NCI-H748 treated with DMSO at 0.1 percent for 48 hours (cell line): ENCODE measurements around the gene HIP1.
A peak's percentile ranks its signal among the peaks of the same experiment; 100 is the strongest.

Source experiments
- DNase-seq: peaks from one replicate; lab custom pipeline; 2025; lab: John Stamatoyannopoulos, UW

HIP1 gene

DNA sequence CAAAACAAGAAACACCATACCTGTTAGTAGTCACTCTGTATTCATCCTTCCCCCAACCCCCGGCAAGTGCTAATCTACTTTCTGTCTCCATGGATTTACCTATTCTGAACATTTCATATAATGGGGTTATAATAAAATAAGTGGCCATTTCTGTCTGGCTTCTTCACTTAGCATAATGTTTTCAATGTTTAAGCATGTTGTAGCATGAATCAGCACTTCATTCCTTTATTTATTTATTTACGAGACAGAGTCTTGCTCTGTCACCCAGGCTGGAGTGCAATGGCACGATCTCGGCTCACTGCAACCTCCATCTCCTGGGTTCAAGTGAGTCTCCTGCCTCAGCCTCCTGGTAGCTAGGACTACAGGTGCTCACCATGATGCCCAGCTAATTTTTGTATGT lies 69.2 kb downstream of the HIP1 start:
- DNase-seq, result no peak

DNA sequence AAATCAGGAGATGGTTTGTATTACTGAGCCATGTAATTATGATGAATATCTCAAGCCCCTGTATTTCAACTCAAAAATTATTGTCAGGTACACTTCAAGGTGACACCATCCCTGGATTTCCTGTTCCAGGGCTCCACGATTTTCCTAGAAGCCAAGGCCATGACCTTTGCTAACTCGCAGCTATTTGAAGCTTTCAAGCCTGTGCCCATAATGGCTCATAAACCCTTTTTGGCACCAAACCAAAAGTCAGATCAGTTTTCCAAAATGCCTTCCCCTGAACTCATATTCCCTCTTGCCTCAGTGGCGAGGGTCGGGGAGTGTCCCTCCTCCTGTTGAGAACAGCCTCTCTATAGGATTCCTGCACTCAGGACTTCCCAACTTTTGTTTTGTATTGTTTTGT lies 70.8 kb downstream of the HIP1 start:
- no peak for DNase-seq

DNA sequence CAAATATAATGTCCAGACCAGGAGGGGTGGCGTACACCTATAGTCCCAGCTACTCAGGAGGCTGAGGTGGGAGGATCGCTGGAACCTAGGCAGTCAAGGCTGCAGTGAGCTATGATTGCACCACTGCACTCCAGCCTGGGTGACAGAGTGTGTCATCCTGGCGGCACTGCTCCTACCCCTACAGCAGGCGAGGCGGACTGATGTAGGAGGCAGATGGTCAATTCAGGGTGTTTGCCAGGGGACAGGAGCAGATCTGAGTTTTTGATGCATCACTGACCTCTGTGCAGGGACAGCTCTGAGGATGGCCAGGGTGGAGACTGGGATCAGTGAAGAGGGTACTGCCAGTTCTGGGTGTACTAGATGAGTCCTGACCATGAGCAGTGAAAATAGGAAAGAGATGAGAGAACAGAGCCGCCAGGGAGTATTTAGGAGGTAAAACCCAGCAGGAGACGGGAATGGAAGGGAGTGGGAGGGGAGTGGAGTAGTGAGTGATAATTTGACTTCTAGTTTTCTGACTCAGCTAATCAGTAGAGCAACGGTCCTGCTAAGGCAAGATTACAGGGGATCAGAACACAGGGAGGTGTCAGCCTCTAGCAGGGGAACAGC lies 75.3 kb downstream of the HIP1 start:
- DNase-seq, result no peak

DNA sequence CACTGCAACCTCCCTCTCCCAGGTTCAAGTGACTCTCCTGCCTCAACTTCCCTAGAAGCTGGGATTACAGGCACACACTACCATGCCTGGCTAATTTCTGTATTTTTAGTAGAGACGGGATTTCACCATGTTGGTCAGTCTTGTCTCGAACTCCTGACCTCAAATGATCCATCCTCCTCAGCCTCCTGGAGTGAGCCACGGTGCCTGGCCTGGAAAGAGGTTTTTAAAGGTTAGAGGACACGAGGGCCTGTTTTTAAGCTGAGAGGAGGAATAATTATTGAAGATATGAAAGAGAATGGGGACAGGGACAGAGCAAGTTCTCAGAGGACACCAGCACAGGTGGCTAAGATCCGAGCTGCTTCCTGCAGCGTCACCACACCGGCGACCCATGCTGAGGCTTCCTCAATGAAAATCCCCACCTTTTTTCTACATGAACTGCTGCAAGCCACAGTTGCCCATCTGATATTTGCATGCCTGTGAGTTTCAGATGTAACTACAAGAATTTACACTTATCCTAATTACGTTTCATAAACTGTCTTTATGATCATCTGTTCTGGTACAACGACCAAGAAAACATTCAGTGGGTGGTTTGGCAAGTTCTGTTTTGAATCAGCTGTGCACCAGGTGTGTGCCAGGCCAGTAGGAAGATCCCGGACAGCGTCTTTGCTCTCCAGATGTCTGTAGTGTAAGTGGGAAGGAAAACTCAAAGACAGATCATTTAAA lies 76.0 kb downstream of the HIP1 start:
- no peak for DNase-seq

DNA sequence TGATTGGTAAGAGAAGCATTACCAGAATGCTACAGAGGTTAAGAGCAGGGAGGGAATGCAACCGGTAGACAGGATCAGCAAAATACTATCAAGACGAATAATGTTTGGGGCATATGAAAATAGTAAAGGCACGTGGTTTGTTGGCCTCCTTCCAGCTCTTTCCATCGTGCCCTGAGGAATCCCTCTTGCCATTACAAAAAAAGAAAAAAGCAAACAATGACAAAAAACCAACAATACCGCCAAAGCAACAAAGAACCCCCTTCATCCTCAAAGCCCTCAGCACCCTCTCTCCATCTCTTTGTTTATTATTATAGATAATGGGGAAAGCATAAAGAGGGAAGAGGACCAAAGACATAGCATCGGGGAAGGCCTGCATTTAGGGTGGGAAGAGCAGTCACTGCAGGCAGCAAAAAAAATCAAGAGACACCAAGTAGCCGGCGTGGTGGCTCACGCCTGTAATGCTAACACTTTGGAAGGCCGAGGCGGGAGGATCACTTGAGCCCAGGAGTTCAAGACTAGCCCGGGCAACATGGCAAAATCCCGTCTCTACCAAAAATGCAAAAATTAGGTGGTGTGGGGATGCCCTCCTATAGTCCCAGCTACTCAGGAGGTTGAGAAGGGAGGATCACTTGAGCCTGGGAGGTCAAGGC lies 78.0 kb downstream of the HIP1 start:
- DNase-seq, result no peak

DNA sequence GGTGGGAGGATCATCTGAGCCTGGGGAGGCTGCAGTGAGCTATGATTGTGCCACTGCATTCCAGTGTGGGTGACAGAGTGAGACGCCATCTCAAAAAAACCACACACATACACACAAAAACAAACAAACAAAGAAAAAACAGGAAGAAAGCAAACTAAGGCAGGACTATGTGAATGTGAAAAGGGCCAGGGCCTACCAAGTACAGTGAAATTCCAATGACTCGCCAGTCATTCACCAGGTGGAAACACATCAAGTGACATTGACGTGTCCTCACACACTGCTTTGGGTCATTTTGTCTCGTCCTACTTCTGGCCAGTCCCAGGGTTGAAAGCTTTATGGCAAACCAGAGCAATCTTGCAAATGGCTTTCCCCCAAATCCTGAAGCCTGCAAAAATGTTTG lies 79.9 kb downstream of the HIP1 start:
- no peak for DNase-seq

DNA sequence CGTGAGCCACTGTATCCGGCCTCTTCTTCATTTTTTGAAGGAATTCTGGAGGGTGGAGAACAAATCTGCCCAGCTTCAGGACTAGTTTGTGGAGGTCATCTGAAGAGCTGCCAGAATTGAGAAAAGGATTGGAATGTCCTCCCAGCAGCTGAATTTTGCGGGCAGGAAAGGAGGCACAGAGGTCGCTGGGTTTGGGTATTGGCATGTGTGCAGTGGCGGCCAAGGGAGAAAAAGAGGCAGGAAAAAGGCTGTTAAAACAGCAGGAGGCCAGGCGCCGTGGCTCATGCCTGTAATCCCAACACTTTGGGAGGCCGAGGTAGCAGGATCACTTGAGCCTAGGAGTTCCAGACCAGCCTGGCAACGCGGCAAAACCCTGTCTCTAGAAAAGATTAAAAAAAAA lies 80.4 kb downstream of the HIP1 start:
- DNase-seq, result no peak

DNA sequence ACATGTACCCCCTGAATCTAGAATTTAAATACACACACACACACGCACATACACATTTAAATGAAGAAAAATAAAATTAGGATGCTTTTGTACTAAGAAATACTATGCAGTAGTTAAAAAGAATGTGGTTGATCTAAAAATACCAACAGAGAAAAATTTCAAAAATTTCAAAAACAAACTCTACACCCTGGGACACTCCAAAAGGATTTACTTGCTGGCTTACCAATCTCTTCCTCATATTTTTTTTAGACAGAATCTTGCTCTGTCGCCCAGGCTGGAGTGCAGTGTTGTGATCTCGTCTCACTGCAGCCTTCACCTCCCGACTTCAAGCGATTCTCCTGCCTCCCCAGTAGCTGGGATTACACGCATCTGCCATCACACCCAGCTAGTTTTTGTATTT lies 80.9 kb downstream of the HIP1 start:
- DNase-seq, result no peak

DNA sequence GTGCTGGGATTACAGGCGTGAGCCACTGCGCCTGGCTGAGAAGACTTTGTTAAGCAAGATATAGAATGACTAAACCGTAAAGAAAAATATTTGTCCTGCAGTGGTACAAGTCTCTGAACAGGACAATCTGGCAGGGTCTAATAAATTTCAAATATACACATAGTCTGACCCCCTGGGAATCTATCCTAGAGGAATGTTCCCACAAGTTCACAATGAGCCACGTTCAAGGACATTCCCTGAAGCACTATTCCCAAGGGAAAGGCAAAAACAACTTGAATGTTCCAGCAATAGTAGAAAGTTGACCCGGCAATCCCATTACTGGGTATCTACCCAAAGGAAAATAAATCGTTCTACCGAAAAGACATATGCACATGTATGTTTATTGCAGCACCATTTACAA lies 82.0 kb downstream of the HIP1 start:
- no peak for DNase-seq

DNA sequence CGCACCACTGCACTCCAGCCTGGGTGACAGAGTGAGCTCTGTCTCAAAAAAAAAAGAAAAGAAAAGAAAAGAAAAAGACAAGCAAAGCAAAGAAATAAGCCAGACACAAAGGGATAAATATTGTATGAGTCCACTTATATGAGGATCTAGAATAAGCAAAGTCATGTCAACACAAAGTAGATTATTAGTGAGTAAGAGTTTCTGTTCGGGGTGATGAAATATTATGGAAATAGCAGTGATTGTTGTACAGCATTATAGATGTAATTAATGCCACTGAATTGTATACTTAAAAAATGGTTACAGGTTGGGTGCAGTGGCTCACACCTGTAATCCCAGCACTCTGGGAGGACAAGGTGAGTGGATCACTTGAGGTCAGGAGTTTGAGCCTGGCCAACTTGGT lies 83.2 kb downstream of the HIP1 start:
- no peak for DNase-seq

DNA sequence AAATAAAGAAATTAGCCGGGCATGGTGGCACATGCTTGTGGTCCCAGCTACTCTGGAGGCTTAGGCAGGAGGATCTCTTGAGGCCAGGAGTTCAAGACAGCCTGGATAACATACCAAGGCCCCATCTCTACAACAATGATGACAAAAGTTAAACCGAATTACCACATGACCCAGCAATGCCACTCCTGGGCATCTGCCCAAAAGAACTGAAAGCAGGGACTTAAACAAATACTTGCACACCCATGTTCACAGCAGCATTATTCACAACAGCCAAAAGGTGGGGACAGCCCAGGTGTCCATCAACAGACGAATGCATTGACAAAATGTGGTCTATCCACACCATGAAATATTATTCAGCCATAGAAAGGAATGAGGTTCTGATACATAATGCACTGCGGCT lies 83.9 kb downstream of the HIP1 start:
- no peak for DNase-seq

DNA sequence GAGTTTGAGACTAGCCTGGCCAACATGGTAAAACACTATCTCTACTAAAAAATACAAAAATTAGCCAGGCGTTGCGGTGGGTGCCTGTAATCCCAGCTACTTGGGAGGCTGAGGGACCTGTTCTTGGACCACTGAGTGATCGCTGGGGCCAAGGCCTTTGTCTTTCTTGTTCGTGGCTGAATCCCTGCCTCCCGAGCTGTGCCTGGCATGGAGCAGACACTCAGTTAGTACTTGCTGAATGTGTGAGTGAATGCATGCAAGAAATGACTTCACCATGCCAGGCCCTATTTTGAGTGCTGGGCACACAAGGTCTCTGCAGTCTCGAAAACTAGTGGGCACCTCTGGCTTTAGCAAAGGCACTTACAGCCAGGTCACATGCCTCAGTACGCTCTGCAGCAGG lies 85.1 kb downstream of the HIP1 start:
- no peak for DNase-seq

DNA sequence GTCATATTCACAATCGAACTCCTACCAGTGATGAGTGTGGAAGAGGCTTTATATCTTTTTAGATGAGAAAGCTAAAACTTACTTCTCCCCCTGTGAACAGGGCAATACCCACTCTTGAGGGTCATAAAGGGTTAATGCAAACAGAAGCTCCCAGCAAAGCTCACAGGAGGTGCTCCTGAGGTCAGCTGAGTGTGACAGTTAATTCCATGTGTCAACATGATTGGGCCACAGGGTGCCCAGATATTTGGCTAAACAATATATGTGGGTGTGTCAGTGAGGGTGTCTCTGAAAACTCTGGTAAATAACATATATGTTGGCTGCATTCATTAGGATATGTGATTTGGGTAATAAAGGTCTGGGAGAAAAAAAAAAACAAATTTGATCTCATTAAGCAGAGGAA lies 86.0 kb downstream of the HIP1 start:
- DNase-seq, result no peak

DNA sequence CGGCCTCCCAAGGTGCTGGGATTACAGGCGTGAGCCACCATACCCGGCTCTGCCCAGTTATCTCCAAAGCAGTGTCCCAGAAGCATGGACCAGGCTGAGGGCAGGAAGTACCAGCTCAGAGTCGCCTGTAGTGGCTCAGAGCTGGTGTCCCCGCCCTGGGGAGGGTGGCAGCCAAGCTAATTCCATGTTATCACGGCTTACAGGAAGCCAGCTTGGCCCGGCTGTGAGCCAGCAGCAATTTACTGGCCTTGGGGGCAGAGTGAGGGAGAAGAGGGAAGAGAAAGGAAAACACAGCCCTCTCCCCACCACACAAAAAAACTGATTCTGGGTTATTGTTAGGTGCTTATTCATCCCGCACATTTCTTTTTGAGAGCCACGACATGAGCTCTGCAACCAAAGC lies 88.1 kb downstream of the HIP1 start:
- no peak for DNase-seq

DNA sequence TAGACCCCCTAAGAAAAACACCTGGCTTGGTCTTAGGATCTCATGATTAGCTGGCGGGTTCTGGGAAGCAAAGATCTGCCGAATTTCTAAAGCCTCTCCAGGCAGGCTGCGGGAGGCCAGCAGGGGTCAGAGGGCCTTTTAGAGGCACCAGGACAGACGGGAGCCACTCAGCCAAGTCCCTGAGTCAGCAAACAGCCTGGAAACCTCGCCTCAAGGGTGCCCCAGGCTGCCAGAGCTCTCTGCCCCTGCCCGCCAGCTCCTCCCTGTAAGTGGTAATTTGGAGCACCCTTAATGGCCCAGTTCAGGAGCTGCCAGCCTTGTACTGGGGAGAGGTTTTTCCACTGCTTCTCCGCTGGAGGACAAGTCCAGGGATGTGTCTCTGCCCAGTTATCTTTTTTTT lies 88.7 kb downstream of the HIP1 start:
- DNase-seq, result no peak

DNA sequence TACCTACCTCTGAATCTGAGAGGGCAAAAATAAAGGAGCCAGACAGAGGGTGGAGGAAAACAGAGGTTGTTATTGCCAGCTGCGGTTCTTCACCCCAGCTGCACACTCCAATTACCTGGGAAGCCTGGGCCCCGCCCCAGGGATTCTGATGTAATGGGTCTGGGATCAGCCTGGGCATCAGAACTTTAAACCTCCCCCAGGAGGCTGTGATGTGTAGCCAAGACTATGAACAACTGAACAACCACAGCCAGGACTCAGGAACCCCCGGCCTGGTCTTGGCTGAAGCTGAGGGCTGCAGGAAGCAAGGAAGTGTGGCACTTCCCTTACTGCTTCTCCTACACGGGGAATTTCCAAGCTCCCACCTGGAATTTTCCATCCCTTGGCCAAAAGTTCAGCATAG lies 89.3 kb downstream of the HIP1 start:
- DNase-seq, result no peak

DNA sequence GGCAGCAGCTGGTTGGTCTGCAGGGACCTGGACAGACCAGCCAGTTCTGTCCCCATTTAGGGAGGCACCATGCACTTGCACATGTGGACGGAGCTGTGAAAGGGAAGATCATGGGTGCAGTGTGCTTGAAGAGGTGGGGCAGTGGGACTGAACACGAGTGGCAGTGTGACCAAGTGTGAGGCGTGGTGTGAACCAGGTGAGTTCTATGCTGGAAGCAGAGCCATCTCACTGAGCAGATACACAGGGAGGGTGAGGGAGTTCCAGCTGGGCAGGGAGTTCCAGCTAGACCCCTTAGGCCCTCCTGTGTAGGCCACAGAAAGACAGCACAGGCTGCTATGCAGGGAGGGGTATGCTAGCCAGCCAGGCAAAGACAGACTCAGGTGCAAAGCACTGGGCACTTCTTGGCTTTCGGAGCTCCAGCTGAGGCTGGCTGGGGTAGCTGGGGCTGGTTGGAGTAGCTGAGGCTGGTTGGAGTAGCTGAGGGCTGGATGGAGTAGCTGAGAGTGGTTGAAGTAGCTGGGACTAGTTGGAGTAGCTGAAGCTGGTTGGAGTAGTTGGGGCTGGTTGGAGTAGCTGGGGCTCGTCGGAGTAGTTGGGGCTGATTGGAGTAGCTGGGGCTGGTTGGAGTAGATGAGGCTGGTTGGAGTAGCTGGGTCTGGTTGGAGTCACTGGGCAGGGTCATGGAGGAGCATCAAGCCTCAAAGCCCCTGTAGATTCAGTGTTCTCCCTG lies 90.9 kb downstream of the HIP1 start:
- DNase-seq, result no peak

DNA sequence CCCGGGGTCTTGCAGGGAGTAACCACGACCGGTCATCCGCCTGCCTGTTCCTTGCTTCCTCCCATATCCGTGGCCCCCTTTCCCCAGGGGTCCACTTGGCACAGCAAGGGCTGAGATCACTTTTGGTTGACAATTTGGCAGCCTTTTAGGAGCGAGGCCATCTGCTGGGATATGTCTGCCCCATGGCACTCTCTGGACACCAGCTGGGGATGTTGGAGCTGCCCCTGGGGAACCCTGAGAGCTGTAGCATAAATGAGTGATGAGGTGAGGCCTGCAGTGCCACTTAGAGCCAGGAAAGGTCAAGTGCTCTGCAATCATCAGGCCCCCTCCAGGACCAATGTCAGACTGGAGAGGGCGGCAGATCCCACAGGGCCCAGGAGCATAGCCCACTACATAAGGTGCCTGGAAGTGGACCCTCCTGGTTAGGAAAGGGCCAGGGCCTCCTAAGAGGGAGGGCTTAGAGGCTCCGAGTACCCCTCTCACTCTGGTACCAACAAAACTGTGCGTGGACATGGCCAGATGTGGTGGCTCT lies 92.1 kb downstream of the HIP1 start:
- DNase-seq, result no peak

DNA sequence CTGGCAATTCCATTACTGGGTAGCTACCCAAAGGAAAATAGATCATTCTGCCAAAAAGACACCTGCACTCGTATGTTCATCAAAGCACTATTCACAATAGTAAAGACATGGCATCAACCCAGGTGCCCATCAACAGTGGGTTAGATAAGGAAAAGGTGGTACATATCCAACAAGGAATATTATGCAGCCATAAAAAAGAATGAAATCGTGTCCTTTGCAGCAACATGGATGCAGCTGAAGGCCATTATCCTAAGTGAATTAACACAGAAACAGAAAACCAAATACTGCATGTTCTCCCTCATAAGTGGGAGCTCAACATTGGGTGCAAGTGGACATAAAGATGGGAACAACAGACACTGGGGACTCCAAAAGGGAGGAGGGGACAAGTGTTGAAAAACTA lies 93.2 kb downstream of the HIP1 start:
- DNase-seq, result no peak

DNA sequence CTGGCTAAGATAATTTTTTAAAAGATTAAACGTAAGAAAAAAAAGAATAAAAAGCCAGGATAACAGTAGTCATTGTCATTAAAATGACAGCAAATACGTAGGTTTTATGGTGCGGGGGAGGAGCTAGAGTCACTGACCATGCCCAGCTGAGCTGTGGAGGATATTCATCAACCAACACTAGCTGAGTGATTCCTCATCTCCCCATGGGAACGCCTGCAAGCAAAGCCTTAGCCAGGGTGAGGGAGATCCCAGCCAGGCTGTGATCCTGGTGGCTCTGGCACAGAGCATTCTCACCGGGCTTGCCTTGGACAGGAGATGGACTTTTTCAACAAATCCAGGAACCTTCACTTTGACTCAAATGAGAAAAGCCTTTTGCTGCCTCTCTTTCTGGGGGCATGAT lies 94.2 kb downstream of the HIP1 start:
- no peak for DNase-seq

DNA sequence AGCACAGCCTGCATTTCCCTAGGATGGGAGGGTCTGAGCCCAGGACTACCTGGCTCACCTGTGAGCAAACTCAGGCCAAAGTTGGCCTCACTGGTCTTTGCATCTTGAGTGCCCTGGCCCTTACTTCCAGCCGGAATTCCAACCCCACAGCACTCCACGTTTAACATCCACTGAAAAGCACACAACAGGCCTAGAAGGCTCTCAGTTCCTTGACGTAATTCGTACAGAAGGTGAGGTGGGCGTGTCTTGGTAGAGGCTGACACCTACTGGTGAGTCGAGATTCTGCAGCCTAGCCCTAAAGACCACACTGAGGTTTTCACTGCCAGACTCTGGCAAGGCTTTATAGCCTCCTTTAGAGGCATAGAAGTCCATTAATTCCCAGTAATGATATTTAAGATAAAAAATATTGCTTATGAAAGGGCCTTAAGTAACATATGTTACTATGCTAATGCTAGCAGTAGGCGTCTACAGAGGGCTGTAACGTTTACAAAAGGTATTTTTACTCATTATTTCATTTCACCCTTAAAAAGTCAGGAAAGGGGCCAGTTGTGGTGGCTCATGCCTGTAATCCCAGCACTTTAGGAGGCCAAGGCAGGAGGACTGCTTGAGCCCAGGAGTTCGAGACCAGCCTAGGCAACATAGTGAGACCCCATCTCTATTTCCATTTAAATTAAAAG lies 95.8 kb downstream of the HIP1 start:
- peak; percentile 41 for DNase-seq

DNA sequence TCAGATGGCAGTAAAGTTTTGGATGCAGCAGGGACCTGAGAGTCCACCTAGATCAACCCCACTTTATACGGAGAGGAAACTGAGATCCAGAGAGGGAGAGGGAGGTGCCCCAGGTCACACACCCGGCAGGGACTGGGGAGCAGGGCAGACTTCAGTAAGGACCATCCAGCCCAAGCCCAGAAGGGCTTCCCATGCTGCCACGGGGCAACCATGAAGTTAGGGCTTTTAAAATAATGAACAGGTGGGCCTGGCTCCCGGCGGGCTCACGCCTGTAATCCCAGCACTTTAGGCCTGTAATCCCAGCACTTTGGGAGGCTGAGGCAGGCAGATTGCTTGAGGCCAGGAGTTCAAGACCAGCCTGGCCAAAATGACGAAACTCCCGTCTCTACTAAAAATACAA lies 98.5 kb downstream of the HIP1 start:
- no peak for DNase-seq
